Panc1 (cell line): ENCODE measurements around the gene DERL2. TPM values are rescaled to one million over a fixed set of nuclear protein-coding genes. Genes with fewer than 3 reads are reported as not detected.

Experiments used
- ATAC-seq: fragments of 200-7000 bp; cut with Tn5 transposase; 2 replicates; pipeline ENCODE4 v1.9.1; 2020; ENCODE audit warnings: mild to moderate bottlenecking, moderate library complexity
- BruUV-seq: library from RNA; stranded (reverse); fragments of 400-500 nt; replicated peaks from 2 replicates; lab custom pipeline; 2021; lab: Mats Ljungman, UMichigan
- CTCF ChIA-PET: fragments of 300-600 bp; sonication (Branson Sonifier 250); formaldehyde crosslinking; loops from one replicate; lab custom pipeline; 2022; ENCODE audit warnings: antibody characterized with exemption; lab: Charles Lee
- POLR2A ChIA-PET: fragments of 300-600 bp; sonication (Branson Sonifier 250); formaldehyde crosslinking; loops from one replicate; lab custom pipeline; 2022; ENCODE audit warnings: antibody characterized with exemption; lab: Charles Lee
- DNase-seq: peaks from one replicate; pipeline ENCODE4 v3.0.0-alpha.2; 2010; ENCODE audit warnings: low read depth, low spot score
- H3K27ac ChIP-seq: 2 replicates; pipeline ENCODE4 v1.5.1; 2011; ENCODE audit warnings: mild to moderate bottlenecking, low read length, inconsistent platforms
- H3K27me3 ChIP-seq: fragments of 200-500 bp; sonication (Bioruptor generic); 2 replicates; pipeline ENCODE4 v1.6.0; 2014; ENCODE audit warnings: low read length, inconsistent platforms; ENCODE audit not compliant: control insufficient read depth, insufficient read depth
- H3K36me3 ChIP-seq: fragments of 200-500 bp; sonication (Bioruptor generic); 2 replicates; pipeline ENCODE4 v1.5.1; 2014; ENCODE audit warnings: inconsistent platforms, mild to moderate bottlenecking, low read length, moderate library complexity; ENCODE audit not compliant: control insufficient read depth, insufficient read depth
- H3K4me1 ChIP-seq: 2 replicates; pipeline ENCODE4 v1.5.1; 2011; ENCODE audit warnings: inconsistent platforms, mild to moderate bottlenecking, low read length, moderate library complexity; ENCODE audit not compliant: control insufficient read depth, insufficient read depth
- H3K4me3 ChIP-seq, 2 experiments: 2 replicates each; pipeline ENCODE4 v1.5.1; 2011 to 2012; ENCODE audit warnings: low read depth in 2 of 2, low read length in 2 of 2, mild to moderate bottlenecking in 2 of 2, inconsistent platforms in 1 of 2, moderate library complexity in 1 of 2
- H3K9me3 ChIP-seq: fragments of 200-500 bp; sonication (Bioruptor generic); 2 replicates; pipeline ENCODE4 v1.5.1; 2014; ENCODE audit warnings: low read depth, mild to moderate bottlenecking, inconsistent platforms, low read length, moderate library complexity; ENCODE audit not compliant: control insufficient read depth, insufficient read depth
- CTCF ChIP-seq: fragments of 450-650 bp; IDR thresholded peaks from 2 replicates; pipeline ENCODE4 v1.5.1; 2017; ENCODE audit warnings: mild to moderate bottlenecking
- POLR2AphosphoS5 ChIP-seq: IDR thresholded peaks from 2 replicates; pipeline ENCODE4 v1.6.1; 2012; ENCODE audit warnings: mild to moderate bottlenecking, low read depth, low read length, moderate library complexity
- REST ChIP-seq, 2 experiments: IDR thresholded peaks; 2 replicates each; pipeline ENCODE4 v1.6.1; 2011 to 2012; ENCODE audit warnings: low read depth in 2 of 2, control low read depth in 1 of 2, low read length in 1 of 2, mild to moderate bottlenecking in 1 of 2, moderate library complexity in 1 of 2; ENCODE audit not compliant: insufficient read depth in 1 of 2
- SIN3A ChIP-seq: IDR thresholded peaks from 2 replicates; pipeline ENCODE4 v1.6.1; 2012; ENCODE audit warnings: low read depth, mild to moderate bottlenecking, low read length, moderate library complexity, borderline replicate concordance; ENCODE audit not compliant: insufficient read depth
- TCF7L2 ChIP-seq: IDR thresholded peaks from 2 replicates; pipeline ENCODE4 v1.6.1; 2011; ENCODE audit warnings: mild to moderate bottlenecking, low read depth, low read length, inconsistent platforms
- in situ Hi-C: cut with HindIII; loops from 2 replicates; pipeline ENCODE4 v1.10.0; 2016; ENCODE audit warnings: low sequenced_read_pairs, low pct_unique_long_range_greater_than_20kb
- intact Hi-C: fragments of 100-400 bp; cut with micrococcal nuclease; formaldehyde crosslinking; loops from one replicate; pipeline ENCODE4 v1.10.0; 2022; ENCODE audit not compliant: unreplicated experiment
- total RNA-seq: library from RNA; stranded (reverse); gene quantifications from one replicate; pipeline ENCODE4 v1.2.1, GENCODE V29; 2021; ENCODE audit not compliant: unreplicated experiment

DERL2 gene
- total RNA-seq, 1 experiment from 2014 or later, result 59.7 TPM

- POLR2A ChIA-PET, result no interaction called here
- CTCF ChIA-PET, result no interaction called here
Measured at GRCh38 chr17:5531085-5531418, 45.1 kb upstream of the DERL2 start.

GRCh38 chr17:5530265-5531084, 44.5 kb upstream of the DERL2 start:
- intact Hi-C loops, result no loop called here
- no peaks in the 10 kb centered on the region for H3K36me3 ChIP-seq
- no peaks in the 10 kb centered on the region for H3K4me1 ChIP-seq
- in situ Hi-C loops, result no loop called here
- TF ChIP-seq SIN3A (no peak), POLR2AphosphoS5 (no peak), REST (IDR thresholded peaks at IDR 0.05; ENCODE audit: insufficient read depth in 1 of 2, low read depth in 2 of 2, low read length in 1 of 2) (no peak), CTCF (no peak), TCF7L2 (no peak)
- ATAC-seq, result no peak
- ChIA-PET POLR2A (no interaction called here), CTCF (no interaction called here)
- no peaks in the 10 kb centered on the region for H3K9me3 ChIP-seq
- H3K27me3 ChIP-seq, result no peaks in the 10 kb centered on the region
- BruUV-seq, result no TSS peak
- DNase-seq, result no peak
- H3K27ac ChIP-seq, result no peak overlapping the region
- H3K4me3 ChIP-seq, result no peak overlapping the region

More at GRCh38 chr17:5531085-5531418, 45.1 kb upstream of the DERL2 start:
- Histone ChIP-seq H3K9me3 (no peaks in the 10 kb centered on the region), H3K27me3 (no peaks in the 10 kb centered on the region), H3K4me1 (no peaks in the 10 kb centered on the region), H3K27ac (no peak overlapping the region), H3K36me3 (no peaks in the 10 kb centered on the region), H3K4me3 (no peak overlapping the region)
- ATAC-seq, result no peak
- no TSS peak for BruUV-seq
- DNase-seq, result no peak
- no peak for TF ChIP-seq CTCF
- no peak for TF ChIP-seq POLR2AphosphoS5
- no peak for TF ChIP-seq TCF7L2
- no peak for TF ChIP-seq REST (IDR thresholded peaks at IDR 0.05; ENCODE audit: insufficient read depth in 1 of 2, low read depth in 2 of 2, low read length in 1 of 2)
- TF ChIP-seq SIN3A, result no peak
- in situ Hi-C loops, result no loop called here
- intact Hi-C loops, result no loop called here
